HepG2 (cell line): Measurements from ENCODE around the gene ACOXL. TPM values are rescaled to one million over a fixed set of nuclear protein-coding genes. Genes with fewer than 3 reads are reported as not detected.

Source experiments
- ATAC-seq: fragments of 200-7000 bp; cut with Tn5 transposase; 3 replicates; pipeline ENCODE4 v1.9.1; 2020; ENCODE audit warnings: mild to moderate bottlenecking, moderate library complexity
- BruUV-seq: library from RNA; stranded (reverse); fragments of 400-500 nt; replicated peaks from 2 replicates; lab custom pipeline; 2021; lab: Mats Ljungman, UMichigan
- CTCF ChIA-PET: fragments of 300-600 bp; formaldehyde crosslinking; extraction: SDS; loops from one replicate; lab custom pipeline; 2021; ENCODE audit warnings: low total read pairs, inconsistent platforms, low intra/inter-chr PET ratio; lab: Yijun Ruan, JAX
- POLR2A ChIA-PET: fragments of 350-600 bp; sonication (Branson Sonifier 250); formaldehyde crosslinking; loops from one replicate; lab custom pipeline; 2020; ENCODE audit warnings: antibody characterized with exemption, inconsistent platforms; lab: Yijun Ruan, JAX
- DNase-seq: peaks from one replicate; pipeline ENCODE4 v3.0.0-alpha.2; 2015; ENCODE audit warnings: low spot score
- FAIRE-seq: peaks from 3 replicates; lab custom pipeline; 2011; peaks lifted over from hg19 to GRCh38; lab: Jason Lieb, UNC
- H2AFZ ChIP-seq: one replicate; pipeline ENCODE4 v1.6.1; 2011; ENCODE audit warnings: low read length, inconsistent platforms
- H3K27ac ChIP-seq: fragments of 300-600 bp; 3 replicates; pipeline ENCODE4 v1.8.0; 2011; ENCODE audit warnings: mixed run types, mild to moderate bottlenecking, mixed read lengths, low read length, inconsistent platforms; ENCODE audit not compliant: insufficient read depth; ENCODE audit errors: extremely low read length
- H3K27me3 ChIP-seq, 2 experiments: fragments of 200-600 bp in 1 of 2; 2 replicates in 1 of 2; 3 replicates in 1 of 2; pipeline versions ENCODE4 v1.6.0 to v1.8.0; 2011; ENCODE audit warnings: low read length in 2 of 2, mild to moderate bottlenecking in 2 of 2, moderate library complexity in 2 of 2, inconsistent platforms in 1 of 2; ENCODE audit not compliant: insufficient read depth in 2 of 2, control insufficient read depth in 1 of 2
- H3K36me3 ChIP-seq, 2 experiments: fragments of 200-600 bp in 1 of 2; replicated peaks in 1 of 2; 2 replicates in 1 of 2; 3 replicates in 1 of 2; pipeline versions ENCODE4 v1.5.1 to v1.8.0; 2011; ENCODE audit warnings: low read length in 2 of 2, inconsistent platforms in 1 of 2; ENCODE audit not compliant: insufficient read depth in 2 of 2, control insufficient read depth in 1 of 2
- H3K4me1 ChIP-seq: 2 replicates; pipeline ENCODE4 v1.5.1; 2012; ENCODE audit warnings: low read length, inconsistent platforms; ENCODE audit not compliant: insufficient read depth
- H3K4me2 ChIP-seq: 2 replicates; pipeline ENCODE4 v1.6.0; 2011; ENCODE audit warnings: low read depth, low read length, inconsistent platforms
- H3K4me3 ChIP-seq, 3 experiments: fragments of 200-600 bp in 1 of 3; sonication (generic), shearing (Covaris generic) in 1 of 3; replicated peaks in 1 of 3; 2 replicates each; pipeline ENCODE4 v1.5.1; 2011 to 2016; ENCODE audit warnings: low read length in 3 of 3, inconsistent platforms in 2 of 3, low read depth in 2 of 3, mild to moderate bottlenecking in 2 of 3, control low read depth in 1 of 3, mixed read lengths in 1 of 3; ENCODE audit not compliant: insufficient read depth in 1 of 3
- H3K79me2 ChIP-seq: one replicate; pipeline ENCODE4 v1.6.1; 2011; ENCODE audit warnings: low read length, inconsistent platforms; ENCODE audit not compliant: insufficient read depth
- H3K9ac ChIP-seq: 2 replicates; pipeline ENCODE4 v1.6.0; 2011; ENCODE audit warnings: mild to moderate bottlenecking, low read depth, low read length, inconsistent platforms; ENCODE audit not compliant: insufficient read depth
- H3K9me3 ChIP-seq: 2 replicates; pipeline ENCODE4 v1.5.1; 2012; ENCODE audit warnings: mild to moderate bottlenecking, low read length
- H4K20me1 ChIP-seq: 2 replicates; pipeline ENCODE4 v1.6.0; 2011; ENCODE audit warnings: inconsistent platforms, mild to moderate bottlenecking, low read length, moderate library complexity; ENCODE audit not compliant: insufficient read depth
- NFRKB ChIP-seq: fragments of 450-650 bp; IDR thresholded peaks from 2 replicates; pipeline ENCODE4 v1.6.1; 2017
- ZNF260 ChIP-seq: sonication (generic); formaldehyde crosslinking; IDR thresholded peaks from 2 replicates; pipeline ENCODE4 v1.4.0; 2020; ENCODE audit warnings: missing genetic modification reagents, low read depth, mild to moderate bottlenecking, borderline replicate concordance
- whole genome bisulfite sequencing: methylation state at CpG from one replicate; pipeline ENCODE4 v1.1.6; 2017; ENCODE audit warnings: low lambda C conversion rate; 5-methylcytosine and 5-hydroxymethylcytosine counted together
- in situ Hi-C: cut with HindIII; loops from 2 replicates; pipeline ENCODE4 v1.10.0; 2017; ENCODE audit warnings: low pct_unique_long_range_greater_than_20kb; ENCODE audit not compliant: extremely low pct_ligation_motif_present
- intact Hi-C: fragments of 100-400 bp; cut with micrococcal nuclease; formaldehyde crosslinking; loops from one replicate; pipeline ENCODE4 v1.10.0; 2022; ENCODE audit not compliant: unreplicated experiment
- polyA plus RNA-seq, 8 experiments: library from polyadenylated mRNA; depleted of rRNA in 3 of 8; stranded (reverse) in 7 of 8; unstranded in 1 of 8; fragments of >200 nt; fragmentation: Illumina TruSeq in 4 of 8; extraction: Trizol in 4 of 8; gene quantifications; 2 replicates each; pipeline versions ENCODE4 v1.2.1 to v1.2.3, GENCODE V29; 2011 to 2016; ENCODE audit warnings: low read depth in 4 of 8, missing spikeins in 1 of 8, mixed read lengths in 1 of 8; ENCODE audit not compliant: insufficient read depth in 1 of 8
- total RNA-seq, 5 experiments: library from RNA; depleted of rRNA; stranded (reverse); fragments of >200 nt; fragmentation: Illumina TruSeq; extraction: Trizol; gene quantifications; 2 replicates each; pipeline ENCODE4 v1.2.3, GENCODE V29; 2016; ENCODE audit warnings: low read depth in 1 of 5
- TF ChIP-seq, protein P1 (sequence below): sonication (generic); formaldehyde crosslinking; IDR thresholded peaks from 2 replicates; pipeline ENCODE4 v1.4.0; 2020; ENCODE audit warnings: missing genetic modification reagents
- TF ChIP-seq, protein P2 (sequence below): sonication (generic); formaldehyde crosslinking; IDR thresholded peaks from 2 replicates; pipeline ENCODE4 v1.5.0; 2020; ENCODE audit warnings: mild to moderate bottlenecking, missing genetic modification reagents, moderate library complexity

Gene ACOXL
- total and polyA plus RNA-seq, 2 of the 13 experiments (the other 11 are each of a cell fraction or from before 2014, with no cell fraction given) = not detected

DNA sequence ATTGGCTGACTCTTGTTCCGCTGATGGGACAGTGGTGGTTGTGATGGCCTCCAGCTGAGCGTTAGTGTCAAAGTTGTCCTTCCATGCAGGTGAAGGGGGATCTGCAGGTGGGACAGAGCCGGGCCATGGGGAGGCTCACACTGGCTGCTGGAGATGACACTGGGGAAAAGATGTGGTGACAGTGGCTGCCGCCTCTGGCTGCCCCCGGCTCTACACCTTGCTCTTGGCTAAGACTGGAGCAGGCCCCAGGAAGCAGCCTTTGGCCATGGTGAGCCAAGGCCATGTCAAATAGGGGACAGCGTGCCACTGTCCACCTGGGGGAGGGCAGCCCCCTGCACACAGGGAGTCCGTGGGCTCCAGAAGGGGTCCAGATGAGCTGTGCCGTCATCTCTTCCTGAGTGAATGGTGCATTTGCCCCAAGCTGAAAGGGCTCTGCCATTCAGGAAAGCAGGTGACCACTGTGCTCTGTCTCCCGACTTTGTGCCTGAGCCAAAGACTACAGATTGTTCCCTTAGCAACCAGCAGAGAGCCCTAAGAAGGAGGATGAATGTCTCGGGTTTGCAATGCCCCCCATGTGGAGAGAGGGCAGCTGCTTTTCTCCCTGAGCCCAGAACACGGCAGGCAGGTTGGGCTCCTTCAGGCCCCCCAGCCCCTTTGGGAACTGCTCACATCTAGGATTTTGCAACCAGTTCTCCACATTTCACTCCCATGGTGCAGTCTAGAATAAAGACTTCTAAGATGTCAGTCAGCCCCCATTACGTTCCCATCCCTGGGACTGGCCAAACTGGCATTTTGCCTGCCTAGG lies 309.2 kb downstream of the ACOXL start (continued):
- TF ChIP-seq, protein P1, sequence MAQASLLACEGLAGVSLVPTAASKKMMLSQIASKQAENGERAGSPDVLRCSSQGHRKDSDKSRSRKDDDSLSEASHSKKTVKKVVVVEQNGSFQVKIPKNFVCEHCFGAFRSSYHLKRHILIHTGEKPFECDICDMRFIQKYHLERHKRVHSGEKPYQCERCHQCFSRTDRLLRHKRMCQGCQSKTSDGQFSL (CRISPR knock-in tag) = no peak
- TF ChIP-seq NFRKB = no peak

DNA sequence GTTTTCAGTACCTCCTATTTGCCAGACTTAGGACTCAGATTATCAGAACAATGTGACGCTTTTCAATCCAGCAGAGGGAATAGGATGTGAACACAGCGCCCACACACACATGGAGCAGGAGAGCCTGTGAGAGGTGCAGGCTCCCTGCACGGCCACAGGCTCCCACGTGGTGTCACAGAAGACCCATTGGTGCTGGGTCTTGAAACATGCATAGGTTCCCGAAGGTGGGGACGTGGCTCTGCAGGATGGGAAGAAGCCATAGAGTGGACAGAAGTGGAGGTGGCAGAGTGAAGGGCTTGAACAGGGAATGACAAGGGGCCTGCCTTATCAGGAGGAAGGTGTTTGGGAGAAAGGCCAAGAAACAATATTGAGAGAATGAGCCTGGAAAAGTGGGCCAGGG lies 309.9 kb downstream of the ACOXL start:
- BruUV-seq = no TSS peak
- no peaks in the 10 kb centered on the region for H3K36me3 ChIP-seq
- POLR2A ChIA-PET = no interaction called here
- no peak overlapping the region for H3K4me2 ChIP-seq
- no peaks in the 10 kb centered on the region for H3K9me3 ChIP-seq
- in situ Hi-C loops = no loop called here
- TF ChIP-seq ZNF260 (CRISPR knock-in tag) = no peak
- TF ChIP-seq, protein P2, sequence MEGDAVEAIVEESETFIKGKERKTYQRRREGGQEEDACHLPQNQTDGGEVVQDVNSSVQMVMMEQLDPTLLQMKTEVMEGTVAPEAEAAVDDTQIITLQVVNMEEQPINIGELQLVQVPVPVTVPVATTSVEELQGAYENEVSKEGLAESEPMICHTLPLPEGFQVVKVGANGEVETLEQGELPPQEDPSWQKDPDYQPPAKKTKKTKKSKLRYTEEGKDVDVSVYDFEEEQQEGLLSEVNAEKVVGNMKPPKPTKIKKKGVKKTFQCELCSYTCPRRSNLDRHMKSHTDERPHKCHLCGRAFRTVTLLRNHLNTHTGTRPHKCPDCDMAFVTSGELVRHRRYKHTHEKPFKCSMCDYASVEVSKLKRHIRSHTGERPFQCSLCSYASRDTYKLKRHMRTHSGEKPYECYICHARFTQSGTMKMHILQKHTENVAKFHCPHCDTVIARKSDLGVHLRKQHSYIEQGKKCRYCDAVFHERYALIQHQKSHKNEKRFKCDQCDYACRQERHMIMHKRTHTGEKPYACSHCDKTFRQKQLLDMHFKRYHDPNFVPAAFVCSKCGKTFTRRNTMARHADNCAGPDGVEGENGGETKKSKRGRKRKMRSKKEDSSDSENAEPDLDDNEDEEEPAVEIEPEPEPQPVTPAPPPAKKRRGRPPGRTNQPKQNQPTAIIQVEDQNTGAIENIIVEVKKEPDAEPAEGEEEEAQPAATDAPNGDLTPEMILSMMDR (CRISPR knock-in tag) = 0 out of 2 replicates have a peak, but pooled peaks have one; percentile 4
- H2AFZ ChIP-seq = no peak overlapping the region
- FAIRE-seq (no peak), ATAC-seq (no peak), DNase-seq (no peak)
- no peaks in the 10 kb centered on the region for H4K20me1 ChIP-seq
- intact Hi-C loops = no loop called here
- H3K9ac ChIP-seq = no peak overlapping the region
- H3K27me3 ChIP-seq = peaks cover 3 to 58% of the 10 kb centered on the region in 2 experiments; a peak in 4 of 5 replicates
- no peak overlapping the region for H3K4me3 ChIP-seq
- no peaks in the 10 kb centered on the region for H3K4me1 ChIP-seq
- no peaks in the 10 kb centered on the region for H3K79me2 ChIP-seq
- CTCF ChIA-PET = no interaction called here
- 23% methylated on average over 6 of the region's 6 CpGs for WGBS
- H3K27ac ChIP-seq = no peak overlapping the region
